ENCODE measurements around the gene DYRK3. TPM values are rescaled to one million over a fixed set of nuclear protein-coding genes. Genes with fewer than 3 reads are reported as not detected.
A peak's percentile ranks its signal among the peaks of the same experiment; 100 is the strongest.

The DYRK3 gene
- total and polyA plus RNA-seq, 10 of the 15 experiments (the other 5 are each of a cell fraction or from before 2014, with no cell fraction given): 1.6 to 12.9 (median 10.3) TPM

DNA sequence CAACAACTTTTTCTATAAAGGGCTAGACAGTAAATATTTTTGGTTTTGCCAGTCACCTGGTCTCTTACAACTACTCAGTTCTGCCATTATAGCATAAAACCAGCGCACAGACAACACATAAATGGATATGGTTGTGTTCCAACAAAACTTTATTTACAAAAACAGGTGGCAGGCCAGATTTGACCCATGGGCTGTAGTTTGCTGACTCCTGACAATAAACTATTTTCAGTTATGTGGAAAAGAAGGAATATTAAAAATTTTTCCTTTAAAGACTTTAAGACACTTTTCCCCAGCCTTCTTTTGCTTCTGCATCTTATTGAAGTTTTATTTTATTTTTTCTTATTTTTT lies 39.0 kb upstream of the DYRK3 start:
- CTCF ChIA-PET: interaction anchor here (6.0 kb wide), 1 partner anchor 50 kb away, joined by 44 read pairs; no protein-coding TSS in a partner anchor
- Histone ChIP-seq H3K79me2 (ENCODE audit: control insufficient read depth, insufficient read depth, low read length) (no peaks in the 10 kb centered on the region), H2AFZ (ENCODE audit: control insufficient read depth, low read depth, low read length) (no peak overlapping the region), H4K20me1 (ENCODE audit: control insufficient read depth, insufficient read depth) (no peaks in the 10 kb centered on the region), H3K4me1 (ENCODE audit: control insufficient read depth, insufficient read depth, low read length) (no peaks in the 10 kb centered on the region), H3K4me2 (ENCODE audit: control insufficient read depth, insufficient read depth) (no peak overlapping the region), H3K9me3 (replicated peaks; ENCODE audit: control insufficient read depth, insufficient read depth, low read length) (no peaks in the 10 kb centered on the region), H3K27ac (ENCODE audit: control insufficient read depth, insufficient read depth) (no peak overlapping the region), H3K36me3 (ENCODE audit: control insufficient read depth in 2 of 2, insufficient read depth in 2 of 2, low read length in 1 of 2) (peaks cover 14 to 27% of the 10 kb centered on the region in 2 experiments), H3K4me3 (no peak overlapping the region), H3K9ac (ENCODE audit: control insufficient read depth, insufficient read depth, low read length) (no peak overlapping the region), H3K27me3 (replicated peaks in 1 of 2; ENCODE audit: control insufficient read depth in 2 of 2, insufficient read depth in 2 of 2, low read length in 1 of 2) (no peaks in the 10 kb centered on the region)
- no peak for DNase-seq (ENCODE audit: low read depth, low spot score)
- WGBS (ENCODE audit: insufficient coverage, insufficient replicate concordance, low lambda C conversion rate, missing lambda C conversion rate): 100% methylated on average over 1 of the region's 1 CpG
- in situ Hi-C loops (cut with MboI): no loop called here
- RAD21 ChIA-PET (ENCODE audit: unreplicated experiment): no interaction called here
- no peak for ATAC-seq
- SMC1A ChIA-PET (ENCODE audit: uncharacterized antibody, unreplicated experiment): interaction anchor here (1.2 kb wide), 1 partner anchor 70 kb away, joined by 3 read pairs; no protein-coding TSS in a partner anchor
- intact Hi-C loops (cut with micrococcal nuclease; ENCODE audit: unreplicated experiment): no loop called here
- BruUV-seq (replicated peaks): no TSS peak
- no peak for FAIRE-seq
- POLR2A ChIA-PET: no interaction called here
- TF ChIP-seq, protein P1, sequence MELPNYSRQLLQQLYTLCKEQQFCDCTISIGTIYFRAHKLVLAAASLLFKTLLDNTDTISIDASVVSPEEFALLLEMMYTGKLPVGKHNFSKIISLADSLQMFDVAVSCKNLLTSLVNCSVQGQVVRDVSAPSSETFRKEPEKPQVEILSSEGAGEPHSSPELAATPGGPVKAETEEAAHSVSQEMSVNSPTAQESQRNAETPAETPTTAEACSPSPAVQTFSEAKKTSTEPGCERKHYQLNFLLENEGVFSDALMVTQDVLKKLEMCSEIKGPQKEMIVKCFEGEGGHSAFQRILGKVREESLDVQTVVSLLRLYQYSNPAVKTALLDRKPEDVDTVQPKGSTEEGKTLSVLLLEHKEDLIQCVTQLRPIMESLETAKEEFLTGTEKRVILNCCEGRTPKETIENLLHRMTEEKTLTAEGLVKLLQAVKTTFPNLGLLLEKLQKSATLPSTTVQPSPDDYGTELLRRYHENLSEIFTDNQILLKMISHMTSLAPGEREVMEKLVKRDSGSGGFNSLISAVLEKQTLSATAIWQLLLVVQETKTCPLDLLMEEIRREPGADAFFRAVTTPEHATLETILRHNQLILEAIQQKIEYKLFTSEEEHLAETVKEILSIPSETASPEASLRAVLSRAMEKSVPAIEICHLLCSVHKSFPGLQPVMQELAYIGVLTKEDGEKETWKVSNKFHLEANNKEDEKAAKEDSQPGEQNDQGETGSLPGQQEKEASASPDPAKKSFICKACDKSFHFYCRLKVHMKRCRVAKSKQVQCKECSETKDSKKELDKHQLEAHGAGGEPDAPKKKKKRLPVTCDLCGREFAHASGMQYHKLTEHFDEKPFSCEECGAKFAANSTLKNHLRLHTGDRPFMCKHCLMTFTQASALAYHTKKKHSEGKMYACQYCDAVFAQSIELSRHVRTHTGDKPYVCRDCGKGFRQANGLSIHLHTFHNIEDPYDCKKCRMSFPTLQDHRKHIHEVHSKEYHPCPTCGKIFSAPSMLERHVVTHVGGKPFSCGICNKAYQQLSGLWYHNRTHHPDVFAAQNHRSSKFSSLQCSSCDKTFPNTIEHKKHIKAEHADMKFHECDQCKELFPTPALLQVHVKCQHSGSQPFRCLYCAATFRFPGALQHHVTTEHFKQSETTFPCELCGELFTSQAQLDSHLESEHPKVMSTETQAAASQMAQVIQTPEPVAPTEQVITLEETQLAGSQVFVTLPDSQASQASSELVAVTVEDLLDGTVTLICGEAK (IDR thresholded peaks at IDR 0.05; ENCODE audit: borderline replicate concordance): peak; percentile 77
- no peak for TF ChIP-seq BRCA1 (IDR thresholded peaks at IDR 0.05; ENCODE audit: low read depth, low read length)

DNA sequence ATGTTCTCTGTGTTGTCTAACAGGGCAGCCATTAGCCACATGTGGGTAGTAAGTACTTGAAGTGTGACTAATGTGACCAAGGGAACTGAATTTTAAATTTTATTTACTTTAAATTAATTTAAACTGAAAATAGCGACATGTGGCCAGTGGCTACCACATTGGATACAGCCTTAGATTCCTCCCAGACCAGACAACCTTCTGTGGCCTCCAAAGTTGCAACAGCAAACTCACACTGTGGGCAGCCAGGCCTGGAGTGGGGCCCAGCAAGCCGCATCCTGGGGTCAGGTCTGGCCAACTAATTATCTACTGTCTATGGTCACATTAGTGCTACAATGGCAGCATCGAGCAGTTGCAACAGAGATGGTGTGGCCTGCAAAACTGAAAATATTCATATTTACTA lies 34.8 kb upstream of the DYRK3 start:
- no TSS peak for BruUV-seq (replicated peaks)
- ATAC-seq (no peak), DNase-seq (ENCODE audit: low read depth, low spot score) (no peak), FAIRE-seq (no peak)
- Histone ChIP-seq H3K4me2 (ENCODE audit: control insufficient read depth, insufficient read depth) (no peak overlapping the region), H2AFZ (ENCODE audit: control insufficient read depth, low read depth, low read length) (no peak overlapping the region), H3K27me3 (replicated peaks in 1 of 2; ENCODE audit: control insufficient read depth in 2 of 2, insufficient read depth in 2 of 2, low read length in 1 of 2) (no peaks in the 10 kb centered on the region), H3K4me1 (ENCODE audit: control insufficient read depth, insufficient read depth, low read length) (no peaks in the 10 kb centered on the region), H3K27ac (ENCODE audit: control insufficient read depth, insufficient read depth) (no peak overlapping the region), H3K4me3 (no peak overlapping the region), H4K20me1 (ENCODE audit: control insufficient read depth, insufficient read depth) (no peaks in the 10 kb centered on the region), H3K36me3 (ENCODE audit: control insufficient read depth in 2 of 2, insufficient read depth in 2 of 2, low read length in 1 of 2) (peaks cover 10 to 35% of the 10 kb centered on the region in 2 experiments), H3K9me3 (replicated peaks; ENCODE audit: control insufficient read depth, insufficient read depth, low read length) (no peaks in the 10 kb centered on the region), H3K79me2 (ENCODE audit: control insufficient read depth, insufficient read depth, low read length) (no peaks in the 10 kb centered on the region; the same call in 1 of the 2 replicates), H3K9ac (ENCODE audit: control insufficient read depth, insufficient read depth, low read length) (no peak overlapping the region)
- WGBS (ENCODE audit: insufficient coverage, insufficient replicate concordance, low lambda C conversion rate, missing lambda C conversion rate): 100% methylated on average over 3 of the region's 3 CpGs
- ChIA-PET POLR2A (no interaction called here), SMC1A (ENCODE audit: uncharacterized antibody, unreplicated experiment) (interaction anchor here (1.2 to 2.1 kb wide), 3 partner anchors 17 to 55 kb away, joined by 4 to 5 read pairs (median 4); no protein-coding TSS in a partner anchor), RAD21 (ENCODE audit: unreplicated experiment) (no interaction called here), CTCF (interaction anchor here (0.9 to 1.4 kb wide), 4 partner anchors 9 to 55 kb away, joined by 3 to 6 read pairs (median 4); partner anchors contain the start of gene EIF2D)
- intact Hi-C loops (cut with micrococcal nuclease; ENCODE audit: unreplicated experiment): loop anchor here (10.0 kb wide), 1 partner anchor 204 kb away; no protein-coding TSS in a partner anchor
- in situ Hi-C loops (cut with MboI): no loop called here
- TF ChIP-seq CEBPZ (IDR thresholded peaks at IDR 0.05; ENCODE audit: low read depth, low read length) (no peak), CREB1 (IDR thresholded peaks at IDR 0.05; ENCODE audit: low read depth) (no peak), USF2 (IDR thresholded peaks at IDR 0.05; ENCODE audit: borderline replicate concordance, low read depth, low read length) (no peak), BRCA1 (IDR thresholded peaks at IDR 0.05; ENCODE audit: low read depth, low read length) (no peak), MEF2B (IDR thresholded peaks at IDR 0.05; ENCODE audit: partially characterized antibody, poor library complexity, severe bottlenecking) (no peak), ZNF274 (IDR thresholded peaks at IDR 0.05; ENCODE audit: insufficient read depth, insufficient read length) (no peak), PAX8 (IDR thresholded peaks at IDR 0.05) (no peak), SP1 (IDR thresholded peaks at IDR 0.05; ENCODE audit: low read depth, low read length) (no peak)
